ENCODE measurements around the gene MED4. TPM values are rescaled to one million over a fixed set of nuclear protein-coding genes. Genes with fewer than 3 reads are reported as not detected.

MED4 gene
- total and polyA plus RNA-seq, 2 donors from 2014 or later = 50.8 to 54.3 TPM

DNA sequence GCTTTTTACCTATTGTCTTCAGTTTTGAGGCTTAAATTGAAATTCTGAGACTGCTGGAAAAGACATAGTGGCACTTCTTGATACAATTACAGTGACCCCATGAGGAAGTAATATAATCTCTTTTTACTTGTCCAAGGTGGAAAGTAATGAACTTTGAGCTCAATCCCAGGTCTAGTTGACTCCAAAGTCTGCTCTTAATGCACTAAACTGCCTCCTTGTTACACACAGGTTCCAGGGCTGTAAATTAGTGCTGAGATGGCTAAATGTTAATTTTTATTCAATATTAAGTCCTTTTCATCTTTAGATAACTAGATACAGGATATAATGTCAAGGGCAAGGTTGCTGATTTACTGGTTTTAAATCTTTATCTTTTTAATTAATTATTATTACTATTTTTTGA lies 54.9 kb downstream of the MED4 start:
- Histone ChIP-seq H3K27ac (ENCODE audit: low read depth in 2 of 2, low read length in 2 of 2) (no peak overlapping the region), H3K4me1 (ENCODE audit: control insufficient read depth in 2 of 3, insufficient read depth in 2 of 3, low read depth in 1 of 3, low read length in 3 of 3) (peaks cover 2 to 13% (median 8%) of the 10 kb centered on the region in 3 donors), H3K27me3 (ENCODE audit: control insufficient read depth, insufficient read depth, low read length) (no peaks in the 10 kb centered on the region), H3K9me3 (ENCODE audit: control insufficient read depth in 2 of 3, insufficient read depth in 1 of 3, low read length in 3 of 3) (no peaks in the 10 kb centered on the region), H3K4me3 (ENCODE audit: low read length in 3 of 3) (no peak overlapping the region), H3K36me3 (ENCODE audit: control insufficient read depth in 2 of 3, insufficient read depth in 3 of 3, low read length in 3 of 3) (peaks cover 0 to 6% (median 0%) of the 10 kb centered on the region in 3 donors), H3K9ac (ENCODE audit: low read length in 3 of 3) (no peak overlapping the region)
- no peak for TF ChIP-seq CTCF (IDR thresholded peaks at IDR 0.05; ENCODE audit: borderline replicate concordance, extremely low read depth, insufficient read depth)
- no peak for FAIRE-seq
- intact Hi-C loops (cut with DNase I) = no loop called here
- no peak for DNase-seq

GRCh38 chr13:48038761-48039160 lies 56.1 kb downstream of the MED4 start:
- DNase-seq = peak in 1 of 5 donors; percentile 9
- Histone ChIP-seq H3K9ac (ENCODE audit: low read length in 3 of 3) (peak overlapping the region in 1 of 3 donors; percentile 50), H3K36me3 (ENCODE audit: control insufficient read depth in 2 of 3, insufficient read depth in 3 of 3, low read length in 3 of 3) (peaks cover 0 to 6% (median 0%) of the 10 kb centered on the region in 3 donors), H3K4me1 (ENCODE audit: control insufficient read depth in 2 of 3, insufficient read depth in 2 of 3, low read depth in 1 of 3, low read length in 3 of 3) (peaks cover 2 to 13% (median 8%) of the 10 kb centered on the region in 3 donors), H3K4me3 (ENCODE audit: low read length in 3 of 3) (peak overlapping the region; percentile 97 to 100 (median 99)), H3K9me3 (ENCODE audit: control insufficient read depth in 2 of 3, insufficient read depth in 1 of 3, low read length in 3 of 3) (no peaks in the 10 kb centered on the region), H3K27ac (ENCODE audit: low read depth in 2 of 2, low read length in 2 of 2) (peak overlapping the region in 1 of 2 donors; percentile 98), H3K27me3 (ENCODE audit: control insufficient read depth, insufficient read depth, low read length) (no peaks in the 10 kb centered on the region)
- TF ChIP-seq CTCF (IDR thresholded peaks at IDR 0.05; ENCODE audit: borderline replicate concordance, extremely low read depth, insufficient read depth) = no peak
- intact Hi-C loops (cut with DNase I) = no loop called here
- FAIRE-seq = no peak

DNA sequence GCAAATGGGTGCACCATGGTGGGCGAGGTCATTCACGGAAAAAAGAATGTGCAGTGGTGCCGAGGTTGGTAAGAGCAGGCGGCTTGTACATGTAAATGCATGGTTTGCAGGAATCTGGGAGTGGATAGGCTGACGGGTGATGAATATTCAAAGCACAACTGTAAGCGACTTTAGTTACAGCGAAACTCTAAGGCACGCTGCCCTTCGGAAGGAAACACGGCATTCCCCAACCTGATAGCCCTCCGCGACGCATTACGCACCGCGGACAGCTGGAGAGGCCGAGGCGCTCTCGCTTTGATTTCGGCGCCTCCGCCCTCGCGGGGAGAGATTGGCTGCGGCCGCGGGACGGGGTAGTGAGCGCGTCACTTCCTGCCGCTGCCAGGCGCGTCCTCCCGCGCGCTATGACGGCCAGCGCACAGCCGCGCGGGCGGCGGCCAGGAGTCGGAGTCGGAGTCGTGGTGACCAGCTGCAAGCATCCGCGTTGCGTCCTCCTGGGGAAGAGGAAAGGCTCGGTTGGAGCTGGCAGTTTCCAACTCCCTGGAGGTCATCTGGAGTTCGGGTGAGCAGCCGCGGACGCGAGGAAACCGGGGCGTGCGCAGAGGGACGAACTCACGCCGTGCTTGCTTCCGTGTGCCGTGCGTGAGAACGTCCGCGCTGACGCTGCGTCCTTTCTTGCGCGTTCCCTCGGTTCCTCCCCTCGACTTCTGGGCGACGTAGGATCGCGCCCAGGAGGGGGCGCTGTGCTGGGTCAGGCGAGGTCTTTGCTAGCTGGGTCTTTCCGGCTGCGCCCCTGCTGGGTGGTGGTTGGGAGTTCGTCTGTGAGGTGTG lies 57.3 kb downstream of the MED4 start, which contains the start of gene NUDT15:
TSS of gene NUDT15 (plus strand) at position 381 of the 828 bp plus-strand sequence. CDS start at position 402, 21 bp downstream.
- no peaks in the 10 kb centered on the region for H3K9me3 ChIP-seq (ENCODE audit: control insufficient read depth in 2 of 3, insufficient read depth in 1 of 3, low read length in 3 of 3)
- peak; percentile 92 for TF ChIP-seq CTCF (IDR thresholded peaks at IDR 0.05; ENCODE audit: borderline replicate concordance, extremely low read depth, insufficient read depth)
- intact Hi-C loops (cut with DNase I) = no loop called here
- FAIRE-seq = no peak
- H3K4me1 ChIP-seq (ENCODE audit: control insufficient read depth in 2 of 3, insufficient read depth in 2 of 3, low read depth in 1 of 3, low read length in 3 of 3) = peaks cover 2 to 13% (median 8%) of the 10 kb centered on the region in 3 donors
- H3K27ac ChIP-seq (ENCODE audit: low read depth in 2 of 2, low read length in 2 of 2) = peak within 1 kb of the TSS; percentile 98 to 99
- H3K27me3 ChIP-seq (ENCODE audit: control insufficient read depth, insufficient read depth, low read length) = no peaks in the 10 kb centered on the region
- peak within 1 kb of the TSS; percentile 97 to 99 (median 99) for H3K9ac ChIP-seq (ENCODE audit: low read length in 3 of 3)
- peak within 1 kb of the TSS; percentile 97 to 100 (median 99) for H3K4me3 ChIP-seq (ENCODE audit: low read length in 3 of 3)
- peak; percentile 96 to 98 (median 97) for DNase-seq
- H3K36me3 ChIP-seq (ENCODE audit: control insufficient read depth in 2 of 3, insufficient read depth in 3 of 3, low read length in 3 of 3) = peaks cover 0 to 6% (median 0%) of the 10 kb centered on the region in 3 donors
